Neural crest cell (in vitro differentiated cells): ENCODE measurements around the gene DGKD. TPM values are rescaled to one million over a fixed set of nuclear protein-coding genes. Genes with fewer than 3 reads are reported as not detected.
A peak's percentile ranks its signal among the peaks of the same experiment; 100 is the strongest.

Source experiments
- DNase-seq: peaks from one replicate; pipeline ENCODE4 v3.0.0; 2021; ENCODE audit warnings: low read depth, mixed read lengths, low spot score
- H3K27ac Mint-ChIP-seq: one replicate; pipeline ENCODE4 v1.8.0; 2021; ENCODE audit warnings: mild to moderate bottlenecking, mixed read lengths; ENCODE audit not compliant: unreplicated experiment
- H3K27me3 Mint-ChIP-seq: 2 replicates; pipeline ENCODE4 v1.8.0; 2021; ENCODE audit warnings: low read depth, mild to moderate bottlenecking, mixed read lengths
- H3K36me3 Mint-ChIP-seq: 2 replicates; pipeline ENCODE4 v1.8.0; 2021; ENCODE audit warnings: low read depth, mild to moderate bottlenecking, mixed read lengths
- H3K4me1 Mint-ChIP-seq: 2 replicates; pipeline ENCODE4 v1.8.0; 2021; ENCODE audit warnings: mixed read lengths
- H3K4me3 Mint-ChIP-seq: one replicate; pipeline ENCODE4 v1.8.0; 2021; ENCODE audit warnings: mild to moderate bottlenecking, mixed read lengths
- H3K9me3 Mint-ChIP-seq: 2 replicates; pipeline ENCODE4 v1.8.0; 2021; ENCODE audit warnings: mixed read lengths
- CTCF ChIP-seq: fragments of 200-600 bp; sonication (generic); conservative IDR thresholded peaks from 2 replicates; pipeline ENCODE4 v1.5.0; 2021; ENCODE audit warnings: antibody characterized with exemption, mild to moderate bottlenecking
- total RNA-seq: library from RNA; stranded (reverse); gene quantifications from 2 replicates; pipeline ENCODE4 v1.2.1, GENCODE V29; 2021

DGKD gene
- total RNA-seq, 1 donor from 2014 or later: 48.7 TPM

- Mint-ChIP-seq H3K9me3 (peaks cover 3% of the 10 kb centered on the region), H3K4me1 (peaks cover 9% of the 10 kb centered on the region), H3K27ac (peak overlapping the region; percentile 76), H3K27me3 (no peaks in the 10 kb centered on the region), H3K4me3 (no peak overlapping the region), H3K36me3 (peaks cover 23% of the 10 kb centered on the region)
- TF ChIP-seq CTCF: no peak
- DNase-seq: no peak
Measured at GRCh38 chr2:233486357-233486756, 132.1 kb downstream of the DGKD start.

GRCh38 chr2:233486778-233487552 lies 132.7 kb downstream of the DGKD start:
- Mint-ChIP-seq H3K27ac (no peak overlapping the region), H3K9me3 (peaks cover 3% of the 10 kb centered on the region), H3K4me1 (peaks cover 8% of the 10 kb centered on the region), H3K4me3 (no peak overlapping the region), H3K36me3 (peaks cover 22% of the 10 kb centered on the region), H3K27me3 (no peaks in the 10 kb centered on the region)
- no peak for DNase-seq
- TF ChIP-seq CTCF: no peak

- peaks cover 8% of the 10 kb centered on the region for H3K4me1 Mint-ChIP-seq
- H3K36me3 Mint-ChIP-seq: peaks cover 18% of the 10 kb centered on the region
- DNase-seq: no peak
- H3K27me3 Mint-ChIP-seq: no peaks in the 10 kb centered on the region
- no peak for TF ChIP-seq CTCF
- peaks cover 2% of the 10 kb centered on the region for H3K9me3 Mint-ChIP-seq
- no peak overlapping the region for H3K4me3 Mint-ChIP-seq
- H3K27ac Mint-ChIP-seq: no peak overlapping the region
Measured at GRCh38 chr2:233487748-233488345, 133.6 kb downstream of the DGKD start.

GRCh38 chr2:233489143-233489542 lies 134.8 kb downstream of the DGKD start:
- Mint-ChIP-seq H3K4me1 (peaks cover 8% of the 10 kb centered on the region), H3K27ac (no peak overlapping the region)

GRCh38 chr2:233489666-233490065 lies 135.4 kb downstream of the DGKD start:
- H3K4me1 Mint-ChIP-seq: peaks cover 8% of the 10 kb centered on the region
- H3K36me3 Mint-ChIP-seq: peaks cover 6% of the 10 kb centered on the region
- no peak overlapping the region for H3K27ac Mint-ChIP-seq
- no peak for TF ChIP-seq CTCF
- no peaks in the 10 kb centered on the region for H3K9me3 Mint-ChIP-seq
- H3K27me3 Mint-ChIP-seq: no peaks in the 10 kb centered on the region
- H3K4me3 Mint-ChIP-seq: no peak overlapping the region
- no peak for DNase-seq

More at GRCh38 chr2:233489143-233489542, 134.8 kb downstream of the DGKD start:
- H3K4me3 Mint-ChIP-seq: no peak overlapping the region
- no peak for DNase-seq
- H3K27me3 Mint-ChIP-seq: no peaks in the 10 kb centered on the region
- no peak for TF ChIP-seq CTCF
- no peaks in the 10 kb centered on the region for H3K9me3 Mint-ChIP-seq
- peaks cover 7% of the 10 kb centered on the region for H3K36me3 Mint-ChIP-seq
